ENCODE results near the gene PRAME.
A peak's percentile ranks its signal among the peaks of the same experiment; 100 is the strongest.

PRAME gene

GRCh38 chr22:22579869-22580604, 21.0 kb upstream of the PRAME start:
- DNase-seq: no peak

GRCh38 chr22:22578702-22579424, 19.8 kb upstream of the PRAME start:
- no peak for DNase-seq

GRCh38 chr22:22576989-22577427, 17.9 kb upstream of the PRAME start:
- no peak for DNase-seq

GRCh38 chr22:22576244-22576988, 17.4 kb upstream of the PRAME start:
- DNase-seq: peak; percentile 31

GRCh38 chr22:22574361-22574760, 15.3 kb upstream of the PRAME start:
- DNase-seq: no peak

GRCh38 chr22:22573047-22573889, 14.2 kb upstream of the PRAME start:
- no peak for DNase-seq

- DNase-seq: no peak
Measured at GRCh38 chr22:22571862-22572261, 12.8 kb upstream of the PRAME start.

GRCh38 chr22:22571429-22571828, 12.4 kb upstream of the PRAME start:
- DNase-seq: no peak

- no peak for DNase-seq
Measured at GRCh38 chr22:22569218-22569617, 10.2 kb upstream of the PRAME start.

- no peak for DNase-seq
Measured at GRCh38 chr22:22565981-22566380, 6.9 kb upstream of the PRAME start.

GRCh38 chr22:22558071-22558971, 744 bp downstream of the PRAME start:
- DNase-seq: no peak

GRCh38 chr22:22556995-22557925, 1.8 kb downstream of the PRAME start:
- no peak for DNase-seq

- DNase-seq: no peak
Measured at GRCh38 chr22:22556578-22556977, 2.5 kb downstream of the PRAME start.

GRCh38 chr22:22555596-22555995, 3.5 kb downstream of the PRAME start:
- no peak for DNase-seq

GRCh38 chr22:22554587-22555284, 4.3 kb downstream of the PRAME start:
- DNase-seq: no peak

- no peak for DNase-seq
Measured at GRCh38 chr22:22553735-22554586, 5.1 kb downstream of the PRAME start.

- DNase-seq: no peak
Measured at GRCh38 chr22:22553141-22553540, 5.9 kb downstream of the PRAME start.

GRCh38 chr22:22552630-22553029, 6.4 kb downstream of the PRAME start:
- DNase-seq: no peak
